HAP-1 (cell line): ENCODE results near the gene TJP2.

Experiments
- DNase-seq, 2 experiments: peaks; one replicate each; pipeline ENCODE4 v3.0.0-alpha.2; 2016 to 2020; ENCODE audit warnings: low spot score in 2 of 2
- H3K27me3 ChIP-seq: fragments of 250-450 bp; sonication (Bioruptor Pico); 2 replicates; pipeline ENCODE4 v1.5.1; 2020; ENCODE audit warnings: low read depth, mild to moderate bottlenecking, moderate library complexity
- H3K36me3 ChIP-seq: fragments of 250-450 bp; sonication (Bioruptor Pico); replicated peaks from 2 replicates; pipeline ENCODE4 v1.5.1; 2020; ENCODE audit warnings: mild to moderate bottlenecking
- H3K4me1 ChIP-seq: fragments of 250-450 bp; sonication (Bioruptor Pico); 2 replicates; pipeline ENCODE4 v1.5.1; 2020; ENCODE audit warnings: mild to moderate bottlenecking
- H3K4me3 ChIP-seq: fragments of 250-450 bp; sonication (Bioruptor Pico); 2 replicates; pipeline ENCODE4 v1.5.1; 2020; ENCODE audit warnings: mild to moderate bottlenecking, moderate library complexity
- H3K9me3 ChIP-seq: fragments of 250-450 bp; sonication (Bioruptor Pico); 2 replicates; pipeline ENCODE4 v1.5.1; 2020; ENCODE audit warnings: mild to moderate bottlenecking, moderate library complexity
- in situ Hi-C: fragments of 300-500 bp; cut with MboI; formaldehyde crosslinking; loops from 3 replicates; pipeline ENCODE4 v1.14.3; 2020; ENCODE audit warnings: low sequenced_read_pairs, inconsistent platforms, mixed read lengths

The TJP2 gene

GRCh38 chr9:69173891-69174615 is at the start of gene TJP2:
TSS of gene TJP2 (plus strand) at chr9:69174277. CDS start at chr9:69174373, 96 bp downstream.
- no peaks in the 10 kb centered on the region for H3K9me3 ChIP-seq
- no peaks in the 10 kb centered on the region for H3K36me3 ChIP-seq
- H3K27me3 ChIP-seq, result no peaks in the 10 kb centered on the region
- in situ Hi-C loops, result no loop called here
- H3K4me1 ChIP-seq, result peaks cover 25% of the 10 kb centered on the region
- peak; percentile 51 to 83 for DNase-seq
- H3K4me3 ChIP-seq, result peak within 1 kb of the TSS; percentile 55

GRCh38 chr9:69130456-69131441 is 43.3 kb upstream of the TJP2 start:
- H3K4me1 ChIP-seq, result peaks cover 6% of the 10 kb centered on the region
- in situ Hi-C loops, result no loop called here
- H3K4me3 ChIP-seq, result no peak overlapping the region
- no peak for DNase-seq
- H3K27me3 ChIP-seq, result no peaks in the 10 kb centered on the region
- no peaks in the 10 kb centered on the region for H3K36me3 ChIP-seq
- no peaks in the 10 kb centered on the region for H3K9me3 ChIP-seq

- Histone ChIP-seq H3K36me3 (no peaks in the 10 kb centered on the region), H3K4me3 (no peak overlapping the region), H3K4me1 (peaks cover 6% of the 10 kb centered on the region), H3K27me3 (no peaks in the 10 kb centered on the region), H3K9me3 (no peaks in the 10 kb centered on the region)
- in situ Hi-C loops, result no loop called here
- no peak for DNase-seq
Measured at GRCh38 chr9:69131682-69132081, 42.4 kb upstream of the TJP2 start.

- DNase-seq, result no peak
- H3K36me3 ChIP-seq, result no peaks in the 10 kb centered on the region
- H3K4me3 ChIP-seq, result no peak overlapping the region
- in situ Hi-C loops, result no loop called here
- H3K27me3 ChIP-seq, result no peaks in the 10 kb centered on the region
- peaks cover 6% of the 10 kb centered on the region for H3K4me1 ChIP-seq
- no peaks in the 10 kb centered on the region for H3K9me3 ChIP-seq
Measured at GRCh38 chr9:69132361-69132760, 41.7 kb upstream of the TJP2 start.

GRCh38 chr9:69134412-69134811 is 39.7 kb upstream of the TJP2 start:
- Histone ChIP-seq H3K27me3 (no peaks in the 10 kb centered on the region), H3K36me3 (no peaks in the 10 kb centered on the region), H3K4me1 (no peaks in the 10 kb centered on the region), H3K4me3 (no peak overlapping the region), H3K9me3 (no peaks in the 10 kb centered on the region)
- in situ Hi-C loops, result no loop called here
- DNase-seq, result no peak

- DNase-seq, result no peak
- H3K27me3 ChIP-seq, result no peaks in the 10 kb centered on the region
- H3K4me3 ChIP-seq, result no peak overlapping the region
- in situ Hi-C loops, result no loop called here
- H3K36me3 ChIP-seq, result no peaks in the 10 kb centered on the region
- H3K9me3 ChIP-seq, result no peaks in the 10 kb centered on the region
- no peaks in the 10 kb centered on the region for H3K4me1 ChIP-seq
Measured at GRCh38 chr9:69136185-69136584, 37.9 kb upstream of the TJP2 start.

GRCh38 chr9:69136779-69137178 is 37.3 kb upstream of the TJP2 start:
- no peak overlapping the region for H3K4me3 ChIP-seq
- H3K27me3 ChIP-seq, result no peaks in the 10 kb centered on the region
- in situ Hi-C loops, result no loop called here
- no peaks in the 10 kb centered on the region for H3K4me1 ChIP-seq
- H3K36me3 ChIP-seq, result no peaks in the 10 kb centered on the region
- no peaks in the 10 kb centered on the region for H3K9me3 ChIP-seq
- DNase-seq, result no peak

GRCh38 chr9:69137311-69137710 is 36.8 kb upstream of the TJP2 start:
- no peak overlapping the region for H3K4me3 ChIP-seq
- H3K9me3 ChIP-seq, result no peaks in the 10 kb centered on the region
- in situ Hi-C loops, result no loop called here
- H3K4me1 ChIP-seq, result no peaks in the 10 kb centered on the region
- no peaks in the 10 kb centered on the region for H3K36me3 ChIP-seq
- no peak for DNase-seq
- no peaks in the 10 kb centered on the region for H3K27me3 ChIP-seq

- no peak overlapping the region for H3K4me3 ChIP-seq
- H3K36me3 ChIP-seq, result no peaks in the 10 kb centered on the region
- in situ Hi-C loops, result no loop called here
- DNase-seq, result no peak
- peaks cover 8% of the 10 kb centered on the region; the same call in 1 of the 2 replicates for H3K4me1 ChIP-seq
- H3K27me3 ChIP-seq, result no peaks in the 10 kb centered on the region
- H3K9me3 ChIP-seq, result no peaks in the 10 kb centered on the region
Measured at GRCh38 chr9:69139596-69139995, 34.5 kb upstream of the TJP2 start.

- Histone ChIP-seq H3K4me1 (peaks cover 8% of the 10 kb centered on the region; the same call in 1 of the 2 replicates), H3K27me3 (no peaks in the 10 kb centered on the region), H3K36me3 (no peaks in the 10 kb centered on the region), H3K9me3 (no peaks in the 10 kb centered on the region), H3K4me3 (no peak overlapping the region)
- DNase-seq, result no peak
- in situ Hi-C loops, result no loop called here
Measured at GRCh38 chr9:69140123-69140735, 33.8 kb upstream of the TJP2 start.

- Histone ChIP-seq H3K4me1 (peaks cover 8% of the 10 kb centered on the region; the same call in 1 of the 2 replicates), H3K27me3 (no peaks in the 10 kb centered on the region), H3K9me3 (no peaks in the 10 kb centered on the region), H3K36me3 (no peaks in the 10 kb centered on the region), H3K4me3 (no peak overlapping the region)
- DNase-seq, result no peak
- in situ Hi-C loops, result no loop called here
Measured at GRCh38 chr9:69141851-69142250, 32.2 kb upstream of the TJP2 start.

GRCh38 chr9:69143291-69143690 is 30.8 kb upstream of the TJP2 start:
- no peaks in the 10 kb centered on the region for H3K27me3 ChIP-seq
- H3K36me3 ChIP-seq, result no peaks in the 10 kb centered on the region
- H3K4me1 ChIP-seq, result peaks cover 8% of the 10 kb centered on the region; the same call in 1 of the 2 replicates
- H3K4me3 ChIP-seq, result no peak overlapping the region
- H3K9me3 ChIP-seq, result no peaks in the 10 kb centered on the region
- in situ Hi-C loops, result no loop called here
- no peak for DNase-seq

- Histone ChIP-seq H3K4me3 (no peak overlapping the region), H3K36me3 (no peaks in the 10 kb centered on the region), H3K9me3 (no peaks in the 10 kb centered on the region), H3K4me1 (peaks cover 25% of the 10 kb centered on the region), H3K27me3 (no peaks in the 10 kb centered on the region)
- DNase-seq, result no peak
- in situ Hi-C loops, result no loop called here
Measured at GRCh38 chr9:69145144-69145715, 28.8 kb upstream of the TJP2 start.
